Skin epidermis (tissue), 12 donors: ENCODE measurements around the gene SIAH1.
"Not testable (repeated sequence)": the region's sequence is repeated elsewhere in the genome, so short reads cannot be mapped to it uniquely, and the experiment has no call there.

Experiments used
- H3K27ac ChIP-seq, 21 experiments: fragments of 200-600 bp; sonication (generic) in 11 of 21; one replicate each; pipeline ENCODE4 v1.5.0; 2020; ENCODE audit warnings: mild to moderate bottlenecking in 3 of 21, inconsistent platforms in 2 of 21, moderate library complexity in 2 of 21
- H3K4me3 ChIP-seq, 7 experiments: fragments of 200-600 bp; sonication (generic) in 2 of 7; one replicate each; pipeline ENCODE4 v1.5.0; 2020; ENCODE audit warnings: inconsistent platforms in 2 of 7, mild to moderate bottlenecking in 2 of 7, moderate library complexity in 1 of 7

Gene SIAH1

DNA sequence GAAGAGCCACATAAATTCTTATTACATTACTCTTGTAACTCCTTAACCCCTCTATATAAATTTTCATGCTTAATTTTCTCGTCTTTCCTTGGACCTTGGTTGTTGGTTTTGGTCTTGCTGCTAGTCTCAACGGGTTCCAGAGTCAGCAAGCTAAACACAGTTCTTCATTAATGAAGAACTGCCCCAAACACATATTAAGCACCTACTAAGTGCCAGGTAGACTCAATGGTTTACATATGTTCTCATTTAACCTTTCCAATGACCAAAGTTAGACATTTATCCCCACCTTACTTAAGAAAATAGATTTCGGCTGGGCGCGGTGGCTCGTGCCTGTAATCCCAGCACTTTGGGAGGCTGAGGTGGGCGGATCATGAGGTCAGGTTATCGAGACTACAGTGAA, 15.0 kb downstream of the SIAH1 start:
- no peak overlapping the region for H3K27ac ChIP-seq
- no peak overlapping the region for H3K4me3 ChIP-seq

DNA sequence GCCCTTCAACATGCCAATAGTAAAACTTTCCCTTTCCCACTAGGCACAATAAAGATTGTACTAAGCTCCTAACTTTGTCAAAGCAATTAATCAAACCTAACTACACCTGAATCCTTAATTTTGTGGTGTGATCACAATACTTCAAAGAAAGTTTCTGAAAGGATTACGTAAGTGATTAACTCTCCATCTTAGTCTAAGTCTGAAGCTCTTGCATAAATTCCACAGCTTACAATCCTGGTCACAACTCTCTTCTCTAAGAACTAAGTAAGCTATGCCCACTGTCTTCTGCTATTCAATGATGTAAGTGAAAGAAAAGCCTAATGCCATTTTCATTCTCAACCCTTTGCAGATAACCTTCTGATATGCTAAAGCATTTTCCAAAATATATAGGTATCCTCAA, 15.4 kb downstream of the SIAH1 start:
- H3K4me3 ChIP-seq = no peak overlapping the region

DNA sequence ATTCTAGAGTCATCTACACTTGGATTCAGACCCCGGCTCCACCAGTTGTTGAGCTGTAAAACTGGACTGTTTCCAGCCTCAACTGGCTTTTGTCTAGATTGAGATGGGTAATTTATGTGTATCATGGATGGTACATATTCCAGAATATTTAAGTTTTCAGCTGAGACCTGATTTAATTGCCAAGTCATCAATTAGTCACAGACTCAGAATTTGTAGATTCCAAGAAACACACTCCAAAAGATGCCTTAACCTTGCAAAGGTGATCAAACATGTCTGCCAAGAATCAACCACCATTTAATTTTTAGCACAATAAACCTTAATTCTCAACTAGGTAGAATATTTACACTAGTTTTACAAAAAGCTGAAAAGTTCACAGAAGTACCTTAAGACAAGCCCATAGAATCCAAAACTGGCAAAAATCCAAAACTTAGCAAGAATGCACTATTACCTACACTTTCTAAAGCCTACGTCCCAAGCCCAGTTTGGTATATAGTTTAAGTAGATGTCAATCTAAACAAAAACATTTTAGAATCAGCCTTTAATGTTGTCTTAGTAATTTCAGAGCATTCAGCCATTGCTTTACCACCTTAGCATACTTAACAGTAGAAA, 17.7 kb downstream of the SIAH1 start:
- peak overlapping the region in 4 of 21 experiments; percentile 76 to 83 (median 79) for H3K27ac ChIP-seq
- H3K4me3 ChIP-seq = no peak overlapping the region

More for the DNA sequence above, 15.4 kb downstream of the SIAH1 start:
- no peak overlapping the region for H3K27ac ChIP-seq

DNA sequence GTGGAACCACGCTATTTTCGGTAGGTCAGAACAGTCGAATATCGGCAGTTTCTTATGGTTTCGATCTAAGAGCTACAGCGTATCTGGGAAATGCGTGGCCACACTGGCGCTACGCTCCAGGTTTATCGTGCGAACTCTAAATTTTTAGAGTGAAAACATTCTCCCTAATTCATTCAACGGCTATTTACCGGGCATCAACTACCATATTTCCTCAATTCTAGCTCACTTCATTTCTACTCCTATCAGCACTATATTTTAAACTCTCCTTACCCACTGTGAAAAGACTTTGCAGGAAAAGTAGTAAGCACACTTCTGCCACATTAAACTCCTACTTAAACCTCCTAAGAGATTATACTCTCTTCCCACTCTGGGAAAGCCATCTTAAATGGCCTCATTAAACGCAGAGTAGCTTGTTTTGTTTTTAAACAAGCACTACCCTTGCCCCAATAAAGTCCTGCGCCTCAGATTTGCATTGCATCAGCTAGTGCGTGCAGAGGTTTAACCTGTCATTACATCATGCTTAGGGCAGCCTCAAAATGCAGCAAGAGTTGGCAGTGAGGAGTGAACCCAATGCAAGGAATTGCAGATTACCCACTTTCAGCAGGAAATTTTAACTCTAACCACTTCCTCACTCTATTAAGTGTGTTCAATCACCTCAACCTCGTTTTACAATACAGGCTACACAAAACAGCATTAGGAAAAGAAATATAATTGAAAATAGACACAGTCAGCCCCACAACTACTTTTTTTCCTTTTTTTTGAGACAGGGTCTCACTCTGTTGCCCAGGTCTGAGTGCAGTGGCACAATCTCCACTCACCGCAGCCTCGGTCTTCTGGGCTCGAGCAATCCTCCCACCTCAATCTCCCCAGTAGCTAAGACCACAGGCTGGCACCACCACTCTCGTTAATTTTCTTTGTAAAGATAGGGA, 18.8 kb downstream of the SIAH1 start:
- Histone ChIP-seq H3K4me3 (peak overlapping the region; percentile 41 to 65 (median 54)), H3K27ac (peak overlapping the region in 20 of 21 experiments; percentile 23 to 92 (median 80))

DNA sequence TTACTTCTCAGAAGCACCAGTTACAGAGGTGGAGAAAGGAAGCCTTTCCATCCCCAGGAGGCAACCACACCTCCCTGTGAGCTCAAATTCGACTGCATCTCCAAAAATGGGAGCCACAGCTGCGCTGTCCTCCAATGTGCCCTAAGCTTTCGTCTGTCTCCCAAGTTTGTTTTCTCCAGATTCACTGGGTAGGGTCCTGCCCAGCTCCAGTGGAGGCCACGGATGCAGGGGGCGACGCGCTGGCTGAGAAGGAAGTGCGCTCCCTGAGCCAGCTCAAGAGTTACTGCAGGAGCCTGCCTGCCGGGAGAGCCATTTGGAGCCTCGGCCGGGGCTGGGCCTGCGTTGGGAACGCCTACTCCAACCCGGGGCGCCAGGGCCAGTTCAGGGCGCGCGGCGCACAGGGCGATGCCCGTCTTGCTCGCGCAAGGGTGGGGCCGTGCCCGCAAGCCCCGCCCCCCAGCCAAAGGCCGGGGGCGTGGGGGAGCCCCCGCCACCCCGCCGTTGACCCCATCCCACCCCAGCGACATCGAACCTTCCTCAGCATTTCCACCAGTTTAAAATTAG, 19.5 kb downstream of the SIAH1 start:
- peak overlapping the region; percentile 41 to 65 (median 54) for H3K4me3 ChIP-seq
- H3K27ac ChIP-seq = peak overlapping the region; percentile 23 to 92 (median 80)

DNA sequence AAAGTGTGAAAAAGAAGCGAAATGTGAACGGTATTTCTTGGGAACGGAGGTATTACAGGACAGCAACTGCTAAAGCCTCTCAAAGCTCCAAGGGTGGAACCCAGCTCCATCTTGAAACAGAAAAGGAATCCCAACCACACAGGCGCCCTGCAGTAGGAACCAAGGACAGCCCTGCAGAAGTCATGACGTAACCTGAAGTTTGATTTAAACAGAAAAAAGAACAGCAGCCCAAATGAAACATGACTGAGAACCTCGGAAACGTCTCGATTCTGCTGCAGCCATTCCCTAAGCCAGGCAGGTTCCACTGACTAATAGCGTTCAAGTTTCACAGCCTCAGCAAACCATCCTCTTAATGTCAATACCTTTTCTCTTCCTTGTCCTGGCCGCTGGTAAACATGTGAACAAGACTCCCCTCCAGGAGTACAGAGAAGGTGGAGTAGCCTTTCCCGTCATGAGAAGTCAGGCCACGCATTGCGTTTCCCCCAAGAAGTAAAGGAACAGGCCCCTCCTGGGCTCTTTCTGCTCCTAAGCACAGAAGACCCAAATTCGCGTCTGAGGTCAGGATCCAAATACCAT, 20.1 kb downstream of the SIAH1 start:
- H3K4me3 ChIP-seq = peak overlapping the region; percentile 41 to 65 (median 54)
- H3K27ac ChIP-seq = peak overlapping the region in 20 of 21 experiments; percentile 53 to 92 (median 80)

DNA sequence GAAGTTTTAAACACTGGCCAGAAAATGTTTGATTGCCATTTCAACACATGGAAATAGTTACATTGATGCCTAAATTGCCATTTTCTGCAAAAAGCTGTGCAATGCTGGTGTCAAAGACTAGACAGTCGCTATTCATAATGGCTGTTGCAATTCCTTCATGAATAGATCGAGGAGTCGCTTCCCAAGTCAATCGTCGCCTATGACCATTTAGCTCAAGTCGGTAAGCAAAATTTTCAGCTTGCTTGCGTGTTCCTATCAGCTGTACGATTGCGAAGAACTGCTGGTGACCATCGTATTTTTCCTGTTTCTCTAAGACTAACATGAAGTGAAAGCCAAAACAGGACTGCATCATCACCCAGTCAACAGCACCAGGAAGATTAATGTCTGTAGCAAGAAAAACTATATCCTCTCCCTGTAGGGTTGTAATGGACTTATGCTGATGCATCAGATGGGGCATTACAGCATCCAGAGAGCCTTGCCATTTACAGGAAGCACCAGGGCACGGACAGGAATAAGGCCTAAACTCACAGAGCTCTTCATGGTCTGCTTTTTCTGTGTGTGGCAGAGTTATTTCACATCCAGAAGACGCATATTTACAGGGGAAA, 23.6 kb downstream of the SIAH1 start:
- Histone ChIP-seq H3K27ac (peak overlapping the region in 1 of 21 experiments; percentile 2), H3K4me3 (no peak overlapping the region)

DNA sequence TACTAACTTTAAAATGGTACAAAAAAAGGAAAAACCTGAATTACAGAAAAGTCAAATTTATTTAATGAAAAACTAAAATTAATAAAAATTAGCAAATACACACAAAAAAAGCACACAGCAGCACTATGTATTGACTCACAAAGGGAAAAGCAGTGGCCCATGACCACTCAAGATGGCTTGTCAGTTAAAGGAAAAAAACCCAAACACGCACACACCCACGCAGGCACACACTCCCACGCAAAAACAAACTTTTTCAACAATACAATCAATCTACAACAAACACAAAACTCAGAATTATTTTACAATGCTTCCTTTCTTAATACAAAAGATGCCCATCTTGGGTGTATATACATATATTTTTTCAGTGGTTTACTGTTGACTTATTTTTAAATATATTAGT, 24.2 kb downstream of the SIAH1 start:
- no peak overlapping the region for H3K4me3 ChIP-seq
- H3K27ac ChIP-seq = peak overlapping the region in 1 of 21 experiments; percentile 2

DNA sequence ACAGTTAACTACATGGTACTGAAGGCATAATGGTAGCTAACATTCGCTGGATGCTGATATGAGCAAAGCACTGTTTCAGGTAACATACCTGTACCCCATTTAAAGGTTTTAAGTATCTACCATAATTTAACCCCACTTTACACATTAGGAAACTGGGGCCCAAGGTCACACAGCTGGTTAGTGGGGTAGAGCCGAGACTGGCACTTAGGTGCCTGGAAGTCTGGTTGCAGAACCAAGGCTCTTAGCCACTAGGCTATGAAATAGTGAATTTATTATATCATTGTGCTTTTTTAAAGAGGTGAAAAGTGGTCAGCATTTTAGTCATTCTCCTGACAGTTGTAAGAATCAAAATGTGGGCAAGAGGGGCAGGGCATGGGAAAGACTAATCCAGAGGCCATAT, 25.2 kb downstream of the SIAH1 start:
- H3K27ac ChIP-seq = no peak overlapping the region

DNA sequence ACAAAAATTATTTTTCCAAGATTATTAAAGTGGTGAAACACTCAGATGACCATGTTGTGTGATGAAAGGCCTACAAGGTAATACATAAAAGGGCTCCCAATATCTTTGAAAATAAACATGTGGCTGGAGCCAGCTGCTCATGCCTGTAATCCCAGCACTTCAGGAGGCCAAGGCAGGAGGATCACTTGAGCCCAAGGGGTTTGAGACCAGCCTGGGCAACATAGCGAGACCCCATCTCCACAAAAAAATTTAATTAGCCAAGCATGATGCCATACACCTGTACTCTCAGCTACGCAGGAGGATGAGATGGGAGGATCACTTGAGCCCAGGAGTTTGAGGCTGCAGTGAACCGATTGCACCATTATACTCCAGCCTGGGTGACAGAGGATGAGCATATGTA, 26.8 kb downstream of the SIAH1 start:
- Histone ChIP-seq H3K4me3 (no peak overlapping the region), H3K27ac (no peak overlapping the region)

More for the DNA sequence above, 25.2 kb downstream of the SIAH1 start:
- H3K4me3 ChIP-seq = no peak overlapping the region

DNA sequence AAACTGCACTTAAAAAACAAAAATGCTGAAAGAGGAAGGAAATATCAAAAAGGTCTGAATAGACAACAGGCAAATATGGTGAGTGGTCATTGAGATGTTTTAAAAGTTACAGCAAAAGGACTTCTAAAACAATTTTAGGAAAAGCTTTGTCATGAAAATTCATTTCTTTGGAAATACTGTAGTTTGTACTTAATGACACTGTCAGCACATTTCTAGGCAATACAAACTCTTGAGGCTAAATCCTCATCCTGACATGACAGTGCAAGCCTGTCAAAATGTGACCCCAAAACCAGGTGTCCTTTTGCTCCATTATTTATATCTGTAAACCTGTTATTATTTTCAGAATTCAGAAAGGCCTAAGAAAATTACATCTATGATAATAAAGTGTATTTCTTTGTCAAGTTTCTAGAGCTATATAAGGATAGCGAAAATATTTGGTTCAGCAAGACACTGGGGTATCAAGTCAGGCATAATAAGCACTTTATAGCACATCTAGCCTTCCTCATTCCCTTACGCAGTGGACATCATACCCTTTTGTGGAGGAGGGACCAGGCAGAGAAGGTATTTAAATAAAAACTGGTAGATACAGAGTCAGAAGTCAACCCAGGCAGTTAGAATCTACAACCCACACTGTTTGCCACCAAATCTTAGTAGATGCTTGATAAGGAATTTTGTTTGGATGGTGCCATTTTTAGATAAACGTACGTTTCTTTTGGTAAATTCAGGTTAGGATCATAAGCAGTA, 28.4 kb downstream of the SIAH1 start:
- H3K27ac ChIP-seq = no peak overlapping the region
- no peak overlapping the region for H3K4me3 ChIP-seq

DNA sequence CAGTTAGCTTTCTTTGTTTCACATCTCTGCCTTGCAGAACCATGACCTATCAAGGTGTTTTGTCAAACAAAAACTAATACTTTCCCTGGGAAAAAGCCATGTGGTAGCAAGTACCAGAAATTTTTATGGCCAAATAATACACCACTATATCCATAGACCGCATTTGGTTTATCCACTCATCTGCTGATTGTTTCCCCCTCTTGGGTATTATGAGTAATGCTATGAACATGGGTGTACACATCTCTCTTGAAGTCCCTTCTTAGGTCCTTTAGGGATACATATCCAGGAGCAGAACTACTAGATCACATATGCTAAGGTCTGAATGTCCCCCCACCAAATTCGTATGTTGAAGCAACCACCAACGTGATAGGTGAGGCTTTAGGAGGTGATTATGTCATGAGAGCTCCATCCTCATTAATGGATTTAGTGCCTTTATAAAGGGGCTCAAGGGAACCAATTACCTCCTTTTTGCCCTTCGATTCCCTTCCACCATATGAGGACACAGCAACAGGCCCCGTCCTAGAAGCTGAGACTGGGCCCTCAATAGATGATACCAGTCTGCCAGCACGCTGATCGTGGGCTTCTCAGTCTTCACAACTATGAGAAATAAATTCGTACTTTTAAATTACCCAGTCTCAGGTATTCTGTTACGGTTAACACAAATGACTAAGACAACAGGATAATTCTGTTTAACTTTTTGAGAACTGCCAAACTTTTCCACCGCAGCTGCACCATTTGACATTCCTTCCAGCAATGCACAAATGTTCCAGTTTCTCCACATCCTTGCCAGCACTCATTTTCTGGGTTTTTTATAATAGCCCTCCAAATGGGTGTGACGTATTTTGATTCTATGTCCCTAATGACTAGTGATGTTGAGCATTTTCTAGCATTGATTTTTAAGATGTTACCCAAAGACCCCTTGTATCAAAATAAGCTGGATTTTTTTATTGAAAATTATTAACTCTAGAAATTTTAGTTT, 30.0 kb downstream of the SIAH1 start:
- H3K27ac ChIP-seq = peak overlapping the region in 1 of 21 experiments; percentile 17
- no peak overlapping the region for H3K4me3 ChIP-seq

DNA sequence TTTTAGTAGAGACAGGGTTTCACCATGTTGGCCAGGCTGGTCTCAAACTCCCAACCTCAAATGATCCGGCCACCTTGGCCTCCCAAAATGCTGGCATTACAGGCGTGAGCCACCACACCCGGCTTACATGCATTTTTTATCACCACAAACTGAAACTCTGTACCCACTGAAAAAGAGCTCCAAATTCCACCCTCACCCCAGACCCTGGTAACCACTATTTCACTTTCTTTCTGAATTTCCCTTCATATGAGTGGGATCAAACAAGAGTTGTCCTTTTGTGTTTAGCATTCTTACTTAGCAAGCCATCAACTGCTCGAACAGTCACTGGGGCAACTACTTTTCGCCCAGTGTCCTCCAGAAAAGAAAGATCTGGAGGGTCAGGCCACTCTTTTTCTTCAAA, 30.8 kb downstream of the SIAH1 start:
- H3K4me3 ChIP-seq, H3K27ac ChIP-seq: not testable (repeated sequence)

DNA sequence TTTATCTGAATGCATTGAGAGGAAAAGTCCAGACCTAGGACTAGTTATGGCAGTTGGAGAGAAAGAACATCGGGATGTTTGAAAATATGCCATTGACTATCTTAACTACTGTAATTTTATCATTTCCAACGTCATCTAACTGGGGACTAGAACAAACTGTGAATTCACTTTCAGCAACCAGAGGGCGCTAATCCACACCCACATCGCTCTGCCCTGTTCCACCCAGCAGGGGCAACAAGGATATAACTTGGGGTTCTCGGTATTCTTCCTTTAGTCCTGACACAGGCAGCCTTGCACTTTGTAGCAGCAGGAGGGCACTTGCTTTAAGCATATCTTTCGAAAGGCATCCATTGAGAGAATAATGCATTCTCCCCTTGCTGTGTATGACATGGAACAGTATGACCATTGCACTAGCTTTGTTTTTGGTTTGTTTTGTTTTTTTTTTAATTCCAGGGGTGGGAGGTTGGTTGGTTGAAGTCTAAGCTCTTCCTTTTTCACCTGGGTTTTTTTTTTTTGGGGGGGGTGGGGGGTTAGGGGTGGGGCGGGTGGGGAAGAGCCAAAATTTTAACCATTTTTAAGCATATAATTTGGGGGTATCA, 31.5 kb downstream of the SIAH1 start:
- Histone ChIP-seq H3K4me3 (no peak overlapping the region), H3K27ac (no peak overlapping the region)

DNA sequence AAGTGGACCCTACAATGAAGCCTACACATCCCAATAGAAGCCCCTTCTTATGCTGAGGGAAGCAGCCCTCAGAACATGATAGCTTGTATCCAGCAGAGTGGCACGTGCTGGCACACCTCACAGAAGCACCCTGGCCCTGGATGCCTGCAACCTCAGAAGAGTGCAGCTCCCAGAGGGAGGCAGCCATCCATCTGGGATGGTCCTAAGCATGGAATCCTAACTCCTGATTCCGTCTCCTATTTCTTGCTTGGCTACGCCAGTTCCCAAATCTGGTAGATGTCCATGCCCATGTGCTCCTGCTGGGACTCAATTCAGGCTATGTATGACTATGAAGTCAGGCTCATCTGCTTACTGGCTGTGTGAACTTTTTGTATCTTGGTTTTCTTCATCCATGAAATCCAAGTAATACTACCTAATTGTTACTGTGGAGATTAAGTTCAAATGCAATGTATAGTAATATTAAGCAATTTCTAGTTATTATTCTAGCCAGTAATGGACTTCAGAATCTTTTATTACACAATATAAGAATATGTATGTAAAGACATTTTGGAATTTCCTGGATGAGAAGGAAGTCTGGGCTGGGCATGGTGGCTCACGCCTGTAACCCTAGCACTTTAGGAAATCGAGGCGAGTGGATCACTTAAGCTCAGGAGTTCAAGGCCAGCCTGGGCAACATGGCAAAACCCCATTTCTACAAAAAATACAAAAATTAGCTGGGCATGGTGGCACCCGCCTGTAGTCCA, 32.4 kb downstream of the SIAH1 start:
- H3K27ac ChIP-seq = no peak overlapping the region
- H3K4me3 ChIP-seq = no peak overlapping the region

DNA sequence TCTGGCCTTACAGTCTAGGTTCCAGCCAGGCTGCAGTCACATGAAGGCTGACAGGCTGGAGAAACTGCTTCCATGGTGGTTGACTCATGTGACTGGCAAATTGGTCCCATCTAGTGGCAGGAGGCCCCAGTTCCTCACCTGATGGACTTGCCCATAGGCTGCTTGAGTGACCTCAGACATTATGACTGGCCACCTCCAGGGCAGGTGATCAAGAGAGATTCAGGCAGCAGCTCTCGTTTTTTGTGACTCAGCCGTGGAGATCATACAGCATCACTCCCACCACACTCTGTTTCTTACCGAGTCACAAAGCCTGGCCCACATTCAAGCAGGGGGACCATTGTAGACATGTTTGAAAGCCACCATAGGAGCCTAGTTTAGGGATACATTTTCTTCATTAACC, 34.5 kb downstream of the SIAH1 start:
- peak overlapping the region in 1 of 21 experiments; percentile 10 for H3K27ac ChIP-seq

DNA sequence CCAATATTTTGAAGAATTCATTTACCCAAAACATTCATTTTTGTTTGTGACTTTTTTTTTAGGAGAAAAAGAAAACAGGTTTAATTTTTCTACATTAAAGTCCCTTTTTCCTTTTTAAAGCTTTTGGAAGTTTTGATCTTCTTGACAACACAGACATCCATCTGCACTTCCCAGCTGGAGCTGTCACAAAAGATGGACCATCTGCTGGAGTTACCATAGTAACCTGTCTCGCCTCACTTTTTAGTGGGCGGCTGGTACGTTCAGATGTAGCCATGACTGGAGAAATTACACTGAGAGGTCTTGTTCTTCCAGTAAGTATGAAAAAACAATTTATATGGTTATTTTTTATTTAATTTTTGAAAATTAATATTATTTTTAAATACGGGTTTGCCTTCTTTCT, 37.2 kb downstream of the SIAH1 start:
- no peak overlapping the region for H3K27ac ChIP-seq

More for the DNA sequence above, 34.5 kb downstream of the SIAH1 start:
- H3K4me3 ChIP-seq = no peak overlapping the region

More for the DNA sequence above, 37.2 kb downstream of the SIAH1 start:
- H3K4me3 ChIP-seq = no peak overlapping the region
